ENCODE data around the gene CEP19.

GRCh38 chr3:196739671-196740480 lies 27.8 kb upstream of the CEP19 start, which contains the start of gene PAK2:
- TF ChIP-seq CTCF (IDR thresholded peaks at IDR 0.05) (no peak), EP300 (IDR thresholded peaks at IDR 0.05) (no peak)

Measured in sigmoid colon (tissue), 4 donors.